SU-DHL-6 (cell line): ENCODE measurements around the gene HLA-DOA.

Source experiments
- H2AFZ ChIP-seq: fragments of 200-600 bp; sonication (generic); 2 replicates; pipeline ENCODE4 v1.6.1; 2014; ENCODE audit warnings: low read depth, mild to moderate bottlenecking, moderate library complexity, mixed read lengths, antibody characterized with exemption, low read length; ENCODE audit not compliant: severe bottlenecking
- H3F3A ChIP-seq: fragments of 200-600 bp; shearing (Covaris generic); 2 replicates; pipeline ENCODE4 v1.6.0; 2016; ENCODE audit warnings: antibody characterized with exemption, mild to moderate bottlenecking; ENCODE audit not compliant: insufficient read depth
- H3K27ac ChIP-seq: fragments of 200-600 bp; sonication (generic); 2 replicates; pipeline ENCODE4 v1.5.1; 2016; ENCODE audit warnings: low read depth, mild to moderate bottlenecking, low read length, moderate library complexity, mixed read lengths
- H3K27me3 ChIP-seq: fragments of 200-600 bp; sonication (generic), shearing (Covaris generic); 2 replicates; pipeline ENCODE4 v1.6.0; 2014; ENCODE audit warnings: mild to moderate bottlenecking, low read length
- H3K36me3 ChIP-seq: fragments of 200-600 bp; sonication (generic); 2 replicates; pipeline ENCODE4 v1.6.1; 2014; ENCODE audit warnings: mild to moderate bottlenecking, low read length, mixed read lengths
- H3K4me2 ChIP-seq: fragments of 300-600, 200-600 bp; shearing (Covaris generic), sonication (generic); 2 replicates; pipeline ENCODE4 v1.6.0; 2014; ENCODE audit warnings: low read length, low read depth, mild to moderate bottlenecking; ENCODE audit not compliant: poor library complexity, severe bottlenecking
- H3K4me3 ChIP-seq: fragments of 200-600 bp; sonication (generic); 2 replicates; pipeline ENCODE4 v1.5.1; 2014; ENCODE audit warnings: antibody characterized with exemption, low read length, mild to moderate bottlenecking, mixed read lengths; ENCODE audit not compliant: insufficient read depth, poor library complexity, severe bottlenecking
- H3K79me2 ChIP-seq: fragments of 200-600 bp; sonication (generic); 2 replicates; pipeline ENCODE4 v1.6.1; 2014; ENCODE audit warnings: mild to moderate bottlenecking, low read length, moderate library complexity; ENCODE audit not compliant: insufficient read depth
- H3K9ac ChIP-seq: fragments of 200-600 bp; sonication (generic); 2 replicates; pipeline ENCODE4 v1.7.0; 2014; ENCODE audit warnings: mild to moderate bottlenecking, low read length
- H3K9me2 ChIP-seq: fragments of 200-600 bp; sonication (generic); replicated peaks from 2 replicates; pipeline ENCODE4 v1.6.1; 2014; ENCODE audit warnings: low read length; ENCODE audit not compliant: insufficient read depth
- H3K9me3 ChIP-seq: fragments of 200-600 bp; sonication (generic); 2 replicates; pipeline ENCODE4 v1.6.1; 2014; ENCODE audit warnings: low read length, mixed read lengths; ENCODE audit not compliant: insufficient read depth
- H4K20me1 ChIP-seq: fragments of 200-600 bp; sonication (generic); 2 replicates; pipeline ENCODE4 v1.6.1; 2014; ENCODE audit warnings: low read depth, mild to moderate bottlenecking, antibody characterized with exemption, low read length, moderate library complexity, mixed read lengths
- CTCF ChIP-seq: fragments of 200-600 bp; sonication (generic); IDR thresholded peaks from one replicate; pipeline ENCODE4 v1.5.1; 2017; ENCODE audit warnings: antibody characterized with exemption, mild to moderate bottlenecking, low read length, moderate library complexity; ENCODE audit not compliant: insufficient read depth, poor library complexity, severe bottlenecking
- EZH2phosphoT487 ChIP-seq: fragments of 200-600 bp; sonication (generic), shearing (Covaris generic); conservative IDR thresholded peaks from 2 replicates; pipeline ENCODE4 v1.6.1; 2018; ENCODE audit warnings: mild to moderate bottlenecking, antibody characterized with exemption, low read length, moderate library complexity, mixed read lengths

The HLA-DOA gene

GRCh38 chr6:33052627-33053026 lies 43.2 kb upstream of the HLA-DOA start:
- Histone ChIP-seq H3K27me3 (no peaks in the 10 kb centered on the region), H3K27ac (no peak overlapping the region), H2AFZ (no peak overlapping the region), H3K79me2 (no peaks in the 10 kb centered on the region), H3K36me3 (no peaks in the 10 kb centered on the region), H3K4me2 (no peak overlapping the region), H3K9me2 (no peaks in the 10 kb centered on the region), H3F3A (no peaks in the 10 kb centered on the region), H3K4me3 (no peak overlapping the region), H3K9me3 (0 out of 2 replicates have a peak, but pooled peaks cover 5% of the 10 kb centered on the region), H3K9ac (no peak overlapping the region), H4K20me1 (no peaks in the 10 kb centered on the region)
- no peak for TF ChIP-seq EZH2phosphoT487
- no peak for TF ChIP-seq CTCF

GRCh38 chr6:33050014-33050810 lies 40.8 kb upstream of the HLA-DOA start:
- H3K9ac ChIP-seq, result no peak overlapping the region
- no peaks in the 10 kb centered on the region for H3K9me2 ChIP-seq
- H3K79me2 ChIP-seq, result no peaks in the 10 kb centered on the region
- no peaks in the 10 kb centered on the region for H3K36me3 ChIP-seq
- H3K4me3 ChIP-seq, result no peak overlapping the region
- TF ChIP-seq EZH2phosphoT487, result no peak
- TF ChIP-seq CTCF, result no peak
- H4K20me1 ChIP-seq, result no peaks in the 10 kb centered on the region
- no peaks in the 10 kb centered on the region for H3F3A ChIP-seq
- no peak overlapping the region for H3K27ac ChIP-seq
- no peak overlapping the region for H2AFZ ChIP-seq
- 0 out of 2 replicates have a peak, but pooled peaks cover 5% of the 10 kb centered on the region for H3K9me3 ChIP-seq
- H3K27me3 ChIP-seq, result no peaks in the 10 kb centered on the region
- no peak overlapping the region for H3K4me2 ChIP-seq

GRCh38 chr6:33049323-33050013 lies 40.1 kb upstream of the HLA-DOA start:
- Histone ChIP-seq H3K9me2 (no peaks in the 10 kb centered on the region), H2AFZ (no peak overlapping the region)

More at GRCh38 chr6:33049323-33050013, 40.1 kb upstream of the HLA-DOA start:
- Histone ChIP-seq H3K36me3 (no peaks in the 10 kb centered on the region), H3K27ac (no peak overlapping the region), H3F3A (no peaks in the 10 kb centered on the region), H3K27me3 (no peaks in the 10 kb centered on the region), H4K20me1 (no peaks in the 10 kb centered on the region), H3K4me3 (no peak overlapping the region), H3K9me3 (0 out of 2 replicates have a peak, but pooled peaks cover 5% of the 10 kb centered on the region), H3K9ac (no peak overlapping the region), H3K79me2 (no peaks in the 10 kb centered on the region), H3K4me2 (no peak overlapping the region)
- no peak for TF ChIP-seq EZH2phosphoT487
- TF ChIP-seq CTCF, result peak; percentile 72
